Measurements from ENCODE around the gene LCN2.

LCN2 gene

DNA sequence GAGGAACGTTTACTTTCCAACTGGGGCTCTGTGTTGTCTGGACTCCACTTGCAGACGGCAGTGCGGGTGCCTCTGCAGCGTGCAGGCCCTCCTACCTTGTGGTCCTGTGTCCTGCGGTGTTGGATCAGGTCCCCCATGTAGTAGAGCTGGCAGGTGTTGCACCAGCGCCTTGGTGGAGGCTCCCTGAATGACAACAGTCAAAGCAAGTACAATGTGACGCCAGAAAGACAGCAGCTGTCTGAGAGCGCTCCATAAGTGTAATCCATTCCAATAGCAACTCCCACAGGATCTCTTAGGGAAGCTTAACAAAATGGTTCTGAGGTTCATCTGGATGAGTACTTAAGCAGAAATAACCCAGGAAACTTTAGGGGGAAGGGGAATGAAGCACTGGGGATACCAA, 20.7 kb downstream of the LCN2 start:
- DNase-seq: no peak

DNA sequence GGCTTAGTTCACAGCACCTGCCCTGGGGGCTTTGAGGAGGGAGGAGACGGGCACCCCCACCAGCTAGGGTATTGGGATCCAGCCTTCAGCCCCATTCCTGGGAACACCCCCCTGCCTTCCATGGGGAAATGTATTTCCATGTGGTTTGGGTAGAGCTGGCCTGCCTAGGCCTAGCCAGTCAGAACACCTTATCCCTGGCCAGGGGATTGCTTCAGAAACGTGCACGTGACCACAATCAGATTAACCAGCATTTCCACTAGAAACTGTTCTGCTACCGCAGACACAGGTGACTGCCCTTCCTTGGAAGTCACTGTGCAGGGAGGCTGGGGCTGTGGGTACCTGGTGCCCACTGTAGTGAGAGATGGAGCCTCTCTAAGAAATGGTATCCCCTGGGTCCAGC, 24.8 kb downstream of the LCN2 start:
- no peak for DNase-seq

DNA sequence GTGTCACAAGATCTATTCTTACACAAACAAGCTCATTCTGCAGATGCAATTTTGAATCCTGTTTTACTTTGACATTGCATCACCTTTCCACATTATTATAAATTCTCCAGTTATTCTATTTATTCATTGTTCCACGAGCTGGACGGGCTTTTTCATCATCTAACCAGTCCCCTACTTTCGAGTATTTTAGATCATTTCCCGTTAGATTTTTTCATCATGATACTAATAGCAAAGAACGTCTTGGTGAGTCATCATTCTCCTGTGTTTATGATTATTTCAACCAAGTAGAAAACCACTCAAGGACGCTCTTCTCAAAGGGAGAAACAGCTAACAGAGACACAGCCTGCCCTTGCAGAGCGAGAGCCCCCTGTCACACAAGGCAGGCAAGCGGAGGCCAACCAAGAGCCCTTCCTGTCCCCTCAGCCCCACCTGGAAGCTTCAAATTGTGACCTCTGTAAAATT, 25.9 kb downstream of the LCN2 start:
- no peak for DNase-seq

DNA sequence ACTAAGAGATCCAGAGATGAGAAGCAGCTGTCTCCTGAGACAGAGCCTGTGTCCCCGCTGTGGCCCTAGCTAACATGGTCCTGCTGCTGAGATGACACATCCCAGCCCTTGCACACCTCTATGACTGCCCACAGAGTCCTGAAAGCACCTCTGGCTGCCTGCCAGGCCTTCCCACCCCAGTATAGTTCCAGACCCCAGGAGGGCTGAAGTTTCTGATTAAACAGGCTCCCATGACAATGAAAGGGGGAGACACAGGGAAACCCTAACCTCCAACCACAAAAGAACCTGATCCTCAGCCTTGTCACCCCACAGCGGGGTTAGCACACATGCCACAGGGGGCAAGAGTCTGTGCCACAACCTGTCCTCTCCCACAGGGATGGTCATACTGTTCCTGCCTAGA, 26.5 kb downstream of the LCN2 start:
- DNase-seq: no peak

DNA sequence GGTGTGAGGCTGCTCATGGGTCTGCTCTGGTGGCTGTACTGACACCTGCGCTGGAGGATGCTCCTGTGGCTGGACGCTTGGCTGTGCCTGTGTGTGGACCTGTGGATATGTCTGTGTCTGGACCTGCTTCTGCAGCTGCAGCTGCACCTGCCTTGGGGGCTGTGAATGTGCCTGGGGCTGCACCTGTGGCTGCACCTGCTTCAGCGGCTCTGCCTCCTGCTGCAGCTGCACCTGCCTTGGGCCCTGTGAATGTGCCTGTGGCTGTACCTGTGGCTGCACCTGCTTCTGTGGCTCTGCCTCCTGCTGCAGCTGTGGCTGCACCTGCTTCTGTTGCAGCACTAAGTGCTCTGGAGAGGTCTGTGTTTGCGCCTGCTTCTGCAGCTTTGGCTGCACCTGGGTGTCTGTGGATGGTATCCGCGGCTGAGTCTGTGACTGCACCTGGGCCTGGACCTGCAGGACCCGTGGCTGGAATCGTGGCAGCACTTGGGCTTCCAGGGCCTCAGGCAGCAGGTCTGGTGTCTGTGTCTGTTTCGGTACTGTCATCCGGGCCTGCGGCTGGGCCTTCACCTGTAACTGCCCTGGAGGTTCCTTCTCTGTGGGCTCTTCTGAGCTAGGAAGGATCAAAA, 29.7 kb downstream of the LCN2 start:
- no peak for DNase-seq

DNA sequence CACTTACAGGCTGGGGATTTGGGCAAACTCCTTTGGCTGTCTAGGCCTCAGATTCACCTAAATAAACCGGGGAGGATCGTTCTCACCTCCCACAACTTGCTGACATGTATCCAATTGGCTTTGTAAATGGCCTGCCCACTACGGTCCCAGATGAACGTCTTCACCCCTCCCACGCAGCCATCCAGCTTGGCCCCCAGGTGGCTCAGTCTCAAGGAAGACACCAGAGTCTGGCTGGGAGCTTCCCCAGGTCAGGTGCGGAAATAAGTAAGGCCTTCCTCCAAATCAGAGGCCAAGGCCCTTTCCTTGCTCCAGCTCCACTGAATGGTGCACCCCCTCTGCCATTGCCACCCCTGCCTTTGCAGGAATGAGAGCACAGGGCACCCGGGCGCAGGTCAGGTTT, 30.7 kb downstream of the LCN2 start:
- no peak for DNase-seq

DNA sequence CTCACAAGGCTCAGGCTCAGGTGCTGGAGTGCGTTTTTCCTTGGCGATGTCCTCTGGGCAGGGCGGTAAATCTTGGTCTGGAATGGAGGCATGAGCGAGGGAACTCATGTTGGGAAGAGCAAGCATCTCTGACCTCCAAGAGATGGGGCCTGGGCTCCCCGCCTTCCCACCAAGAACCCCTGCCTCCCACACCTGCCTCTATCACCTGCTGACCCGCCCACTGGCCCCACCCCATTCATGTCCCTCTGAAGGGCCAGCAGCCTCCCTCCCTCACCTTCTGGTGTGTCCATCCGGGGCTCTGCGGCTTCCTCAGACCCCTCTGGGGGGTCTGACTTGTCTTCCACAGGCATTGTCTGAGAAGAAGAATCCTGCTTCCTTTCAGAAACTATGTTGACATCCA, 31.2 kb downstream of the LCN2 start:
- DNase-seq: no peak

DNA sequence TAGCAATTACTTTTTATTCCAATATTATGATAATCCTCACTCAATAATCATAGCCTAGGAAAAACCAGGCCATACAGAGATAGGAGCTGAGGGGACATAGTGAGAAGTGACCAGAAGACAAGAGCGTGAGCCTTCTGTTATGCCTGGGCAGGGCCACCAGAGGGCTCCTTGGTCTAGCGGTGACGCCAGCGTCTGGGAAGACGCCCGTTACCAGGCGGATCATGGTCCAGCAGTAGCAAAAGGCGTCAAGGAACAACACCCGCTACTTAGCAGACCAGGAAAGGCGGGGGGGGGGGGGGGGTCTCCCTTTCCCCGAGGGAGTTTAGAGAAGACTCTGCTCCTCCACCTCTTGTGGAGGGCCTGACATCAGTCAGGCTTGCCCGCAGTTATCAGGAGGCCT, 32.2 kb downstream of the LCN2 start:
- peak; percentile 53 for DNase-seq

DNA sequence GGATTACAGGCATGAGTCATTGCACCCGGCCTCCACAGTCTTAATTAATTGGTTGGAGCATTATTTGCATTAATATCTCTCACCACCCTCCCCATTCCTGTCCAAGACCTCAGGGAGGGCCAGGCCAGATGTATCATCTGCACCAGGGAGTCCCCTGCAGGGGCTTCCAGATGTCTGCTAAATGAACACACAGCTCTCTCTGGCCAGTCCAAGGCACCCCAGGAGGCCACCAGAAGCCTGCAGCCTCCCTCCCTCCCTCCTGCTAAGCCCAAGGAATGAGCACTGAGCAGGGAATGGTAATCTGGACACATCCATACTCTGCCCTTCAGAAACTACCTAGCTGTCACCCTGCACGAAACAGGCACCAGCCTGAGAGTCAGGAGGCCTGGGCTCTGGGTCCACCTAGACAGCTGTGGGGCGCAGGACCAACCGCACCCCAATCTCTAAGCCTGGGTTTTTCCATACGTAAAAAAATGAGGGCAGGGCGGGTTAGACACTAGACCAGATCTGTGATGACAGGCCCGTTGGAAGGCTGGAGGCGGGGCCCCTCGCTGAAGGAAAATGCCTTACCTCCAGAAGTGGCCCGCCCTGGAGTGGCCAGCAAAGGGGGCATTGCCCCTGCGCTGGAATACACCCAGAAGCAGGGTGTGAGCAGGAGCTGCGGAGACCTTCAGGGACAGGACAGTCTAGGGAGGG, 33.8 kb downstream of the LCN2 start:
- DNase-seq: peak; percentile 28

DNA sequence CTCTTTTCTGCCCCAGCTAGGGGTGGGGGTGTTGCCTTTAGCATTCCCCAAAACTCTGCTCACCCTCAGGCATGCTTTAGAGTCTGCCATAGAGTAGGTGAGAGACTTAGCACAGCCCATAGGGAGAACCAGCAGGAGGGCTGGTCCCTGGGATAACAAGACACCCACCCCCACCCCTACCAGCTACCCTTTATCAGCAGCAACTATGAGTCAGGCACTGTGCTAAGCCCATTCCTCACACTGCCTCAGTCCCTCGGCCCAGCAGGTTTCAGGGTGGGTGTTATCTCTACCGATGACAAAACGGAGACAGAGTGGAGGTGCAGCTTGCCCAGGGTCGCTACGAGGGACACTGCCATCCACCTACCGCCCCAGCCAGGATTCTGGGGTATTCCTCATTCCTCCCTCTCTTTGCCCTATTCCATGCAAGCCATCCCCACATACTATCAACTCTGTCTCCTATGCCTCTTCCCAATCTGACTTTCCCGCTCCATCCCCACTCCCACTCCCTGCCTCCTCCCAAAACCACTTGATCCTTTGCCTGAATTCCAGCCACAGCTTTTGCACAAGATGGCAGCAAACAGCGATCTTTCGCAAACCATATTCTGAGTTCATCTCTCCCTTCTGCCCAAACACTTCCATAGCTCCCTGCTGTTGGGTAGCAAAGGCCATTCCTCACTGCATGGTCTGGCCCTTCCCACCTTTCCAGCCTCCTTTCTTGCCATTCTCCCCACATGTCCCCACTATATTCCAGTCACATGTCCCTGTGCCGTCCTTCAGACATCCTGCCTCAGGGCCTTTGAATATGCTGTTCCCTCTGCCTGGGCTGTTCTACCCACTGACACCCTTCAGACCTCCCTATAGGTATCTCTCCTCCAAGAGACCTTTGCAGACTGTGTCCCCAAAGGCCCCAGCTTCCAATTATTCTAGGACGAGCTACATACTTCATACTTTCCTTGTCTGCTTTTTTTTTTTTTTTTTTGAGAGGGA, 37.0 kb downstream of the LCN2 start:
- no peak for DNase-seq

DNA sequence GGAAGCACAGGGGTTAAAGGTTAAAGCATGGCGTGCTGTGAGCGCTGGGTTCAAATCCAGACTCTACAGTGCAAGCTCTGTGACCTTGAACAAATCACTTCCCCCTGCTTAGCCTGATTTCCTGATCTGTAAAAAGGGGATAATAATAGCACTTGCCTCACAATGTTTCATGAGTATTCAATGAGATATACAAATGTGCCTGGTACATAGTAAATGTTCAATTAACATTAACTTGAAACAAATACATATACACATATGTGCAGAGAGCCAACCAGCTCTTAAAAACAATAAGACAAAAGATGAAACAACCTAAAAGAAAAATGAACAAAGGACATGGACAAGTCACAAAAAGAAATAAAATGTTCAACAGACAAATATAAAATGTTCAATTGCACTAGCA, 38.1 kb downstream of the LCN2 start:
- no peak for DNase-seq

DNA sequence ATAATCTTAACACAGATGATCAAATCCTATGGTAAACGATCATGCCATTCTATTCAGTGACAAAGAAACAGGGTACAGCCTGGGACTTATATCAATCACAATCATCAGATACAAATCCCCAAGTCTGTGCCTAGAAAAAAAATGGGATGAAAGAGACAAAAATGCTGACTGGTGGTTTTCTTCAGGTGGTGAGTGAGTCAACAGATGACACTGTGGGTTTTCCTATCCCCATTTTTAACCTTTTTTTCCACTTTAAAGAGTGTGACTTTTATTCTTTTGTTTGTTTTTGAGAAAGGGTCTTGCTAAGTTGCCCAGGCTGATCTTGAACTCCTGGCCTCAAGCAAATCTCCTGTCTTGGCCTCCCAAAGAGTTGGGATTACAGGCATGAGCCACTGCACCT, 39.0 kb downstream of the LCN2 start:
- DNase-seq: no peak

DNA sequence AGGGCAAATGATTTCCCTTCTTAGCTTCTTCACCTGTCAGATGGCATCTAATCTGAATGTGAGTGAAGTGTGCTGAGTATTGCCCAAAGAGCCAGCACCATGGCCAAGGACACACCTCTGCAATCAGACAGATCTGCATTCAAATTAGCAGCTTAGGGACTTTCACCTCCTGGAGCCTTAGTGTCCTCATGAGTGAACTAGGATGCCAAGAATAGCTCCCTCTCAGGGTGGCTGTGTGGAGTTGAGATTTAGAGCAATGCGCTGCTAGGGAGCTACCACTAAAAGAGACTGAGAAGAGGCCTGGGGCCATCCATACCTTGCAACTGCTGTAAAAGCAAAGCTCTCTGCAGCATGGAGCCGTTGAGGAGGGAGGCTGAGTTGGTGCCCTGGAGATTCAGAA, 40.8 kb downstream of the LCN2 start:
- DNase-seq: no peak

DNA sequence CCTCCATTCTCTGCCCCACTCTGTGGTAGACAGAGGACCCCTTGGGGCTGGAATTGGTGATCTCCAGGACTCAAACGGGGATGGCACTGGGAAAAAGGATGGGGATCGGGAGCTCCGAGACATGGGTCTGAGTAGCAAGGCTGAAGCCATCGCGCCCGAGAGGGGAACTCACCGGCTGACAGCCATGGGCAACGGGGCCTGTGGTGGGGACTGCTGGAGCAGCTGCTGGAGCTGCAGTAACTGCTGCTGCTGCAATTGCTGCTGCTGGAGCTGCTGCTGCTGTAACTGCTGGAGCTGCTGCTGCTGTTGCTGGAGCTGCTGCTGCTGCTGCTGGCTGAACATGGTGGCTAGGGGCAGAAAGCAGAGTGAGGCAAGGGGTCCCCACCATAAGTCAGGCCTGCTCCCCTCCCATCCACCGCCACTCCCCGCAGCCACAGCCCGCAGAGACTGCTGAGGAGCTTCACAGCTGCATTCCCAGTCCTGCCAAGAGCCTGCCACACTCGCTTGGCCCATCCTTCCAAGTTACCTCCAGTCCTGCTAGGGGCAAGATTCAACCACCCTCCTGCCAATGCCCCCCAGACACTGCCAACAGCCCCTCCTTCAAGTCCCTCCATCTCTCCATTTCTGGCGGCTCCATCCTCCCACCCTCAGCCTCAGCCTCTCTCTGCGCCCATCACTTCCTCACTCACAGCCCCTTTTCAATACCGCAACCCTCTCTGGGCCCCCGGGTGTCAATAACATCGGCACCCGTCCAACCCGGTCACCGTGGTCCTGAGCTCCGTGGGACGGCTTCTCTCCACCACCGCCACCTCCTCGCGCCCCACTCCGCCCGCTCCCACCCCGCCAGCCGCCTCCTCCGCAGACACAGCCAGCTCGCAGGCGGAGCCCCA, 41.5 kb downstream of the LCN2 start:
- DNase-seq: no peak

DNA sequence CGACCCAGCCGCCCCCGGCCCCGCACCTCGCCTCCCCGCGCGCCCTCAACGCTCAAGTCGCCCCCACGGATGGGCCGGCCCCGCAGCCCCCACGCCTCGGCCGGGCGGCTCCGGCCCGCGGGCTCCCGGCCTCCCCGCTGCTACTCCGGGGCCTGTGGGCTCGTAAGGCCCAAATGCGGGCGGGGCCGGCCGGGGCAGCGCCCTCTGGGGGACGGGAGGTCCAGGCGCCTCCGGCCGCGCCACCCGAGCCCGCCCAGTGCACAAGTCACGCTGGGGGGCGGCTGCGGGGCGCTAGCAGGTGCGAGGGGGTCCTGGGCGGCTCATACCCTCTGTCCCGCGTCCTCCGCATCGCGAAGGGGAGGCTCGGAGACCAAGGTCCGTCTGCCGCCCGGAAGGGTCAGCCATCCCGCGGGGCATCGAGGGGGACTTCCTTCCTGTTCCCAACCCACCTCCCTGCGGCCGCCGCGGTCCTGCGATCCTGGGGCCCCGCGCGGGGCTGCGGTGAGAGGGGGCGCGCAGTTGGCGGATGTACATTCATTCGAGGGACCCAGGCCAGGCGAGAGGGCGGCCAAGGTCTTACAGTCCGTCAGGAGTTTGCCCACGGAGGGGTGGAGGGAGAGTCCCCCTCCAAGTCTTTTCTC, 42.3 kb downstream of the LCN2 start, which contains the start of gene CIZ1:
Gene CIZ1, minus strand, starts transcription at position 167 of the 641 bp plus-strand sequence. CDS start 715 bp downstream, outside the sequence.
- peak; percentile 80 for DNase-seq

DNA sequence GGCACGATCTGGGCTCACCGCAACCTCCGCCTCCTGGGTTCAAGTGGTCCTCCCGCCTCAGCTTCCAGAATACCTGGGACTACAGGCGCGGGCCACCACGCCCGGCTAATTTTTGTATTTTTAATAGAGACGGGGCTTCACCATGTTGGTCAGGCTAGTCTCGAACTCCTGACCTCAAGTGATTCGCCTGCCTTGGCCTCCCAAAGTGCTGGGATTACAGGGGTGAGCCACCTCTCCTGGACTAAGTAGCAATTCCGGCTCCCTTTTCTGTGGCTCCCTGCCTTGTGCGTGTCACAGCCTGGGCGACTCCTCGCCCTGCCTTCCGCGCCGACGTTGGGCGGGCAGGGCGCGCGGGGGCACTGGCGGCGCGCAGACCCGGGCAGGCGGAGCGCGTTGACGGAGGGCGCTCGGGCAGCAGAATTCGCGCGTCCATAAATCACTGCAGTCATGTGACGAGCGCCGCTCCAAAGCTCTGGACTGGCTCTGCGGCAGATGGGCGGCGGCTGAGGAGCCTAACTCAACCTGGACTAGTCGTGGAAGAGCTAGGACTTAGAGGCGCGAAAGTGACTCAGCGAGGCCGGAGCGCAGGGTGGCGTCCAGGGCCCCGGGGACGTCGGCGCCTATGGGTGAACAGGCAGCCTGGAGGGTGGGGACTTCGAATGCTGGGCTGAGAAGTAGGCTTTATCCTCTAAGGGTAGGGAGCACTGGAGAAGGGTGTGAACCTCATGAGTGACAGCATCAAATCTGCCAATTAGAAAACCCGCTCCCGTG, 43.5 kb downstream of the LCN2 start:
- peak; percentile 86 for DNase-seq

DNA sequence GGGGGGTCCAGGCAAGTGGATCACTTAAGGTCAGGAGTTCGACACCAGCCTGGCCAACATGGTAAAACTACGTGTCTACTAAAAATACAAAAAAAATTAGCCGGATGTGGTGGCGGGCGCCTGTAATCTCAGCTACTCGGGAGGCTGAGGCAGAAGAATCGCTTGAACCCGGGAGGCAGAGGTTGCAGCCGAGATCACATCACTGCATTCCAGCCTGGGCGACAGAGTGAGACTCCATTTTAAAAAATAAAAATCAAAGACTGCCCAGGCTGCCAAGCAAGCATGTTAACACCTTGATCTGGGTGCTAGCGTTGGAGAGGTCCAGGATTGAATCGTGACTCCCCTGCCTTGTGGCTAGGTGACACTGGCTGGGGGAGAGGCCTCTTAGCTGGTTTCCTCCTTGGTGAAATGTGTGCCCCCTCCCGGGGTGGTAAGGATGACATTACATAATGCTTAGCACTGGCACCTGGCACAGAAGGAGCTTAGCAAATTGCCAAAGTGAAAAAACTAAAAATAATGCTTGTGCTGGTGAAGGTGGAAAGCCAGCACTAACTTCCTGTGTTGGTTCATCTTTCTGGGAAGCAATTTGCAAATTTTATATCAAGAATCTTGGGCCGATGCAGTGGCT, 44.3 kb downstream of the LCN2 start:
- DNase-seq: no peak

DNA sequence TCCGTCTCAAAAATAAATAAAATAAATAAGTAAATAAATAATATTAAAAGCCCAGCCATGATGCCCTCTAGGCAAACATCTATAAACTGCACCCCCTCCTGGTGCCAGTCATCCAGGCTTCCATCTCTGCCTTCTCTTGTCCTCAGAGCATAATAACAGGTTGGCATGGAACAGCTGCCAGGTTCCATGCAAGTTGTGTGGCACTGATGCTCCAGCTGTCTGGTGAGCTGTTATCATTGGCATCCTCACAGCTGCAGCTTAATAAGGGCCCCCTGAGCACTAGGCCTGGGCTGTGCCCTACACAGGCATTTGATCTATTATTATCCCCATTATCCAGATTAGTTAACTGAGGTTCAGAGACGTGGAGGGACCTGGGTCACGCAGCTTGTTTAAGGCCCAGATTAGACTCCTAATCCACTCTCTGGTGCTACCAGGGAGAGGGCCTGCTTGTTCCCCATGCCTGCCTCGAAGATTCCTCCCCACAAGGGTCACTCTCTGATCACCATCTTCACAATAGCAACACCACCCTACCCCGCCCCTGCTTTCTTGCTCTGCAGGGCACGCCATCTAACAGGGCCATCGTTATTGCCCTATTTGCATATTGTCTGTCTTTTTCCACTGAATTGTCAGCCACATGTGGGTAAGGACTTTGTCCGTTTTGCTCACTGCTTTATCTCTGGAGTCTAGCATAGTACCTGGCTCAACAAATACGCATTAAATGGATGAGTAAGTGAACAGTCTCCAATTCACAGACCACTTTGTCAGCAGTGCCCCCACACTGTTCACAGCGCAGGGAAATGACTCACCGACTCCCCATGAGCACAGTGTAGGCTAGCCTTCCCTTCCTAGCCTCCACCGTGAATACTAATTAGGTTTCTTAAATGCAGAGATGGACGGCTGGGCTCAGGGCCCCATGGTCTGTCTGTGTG, 52.5 kb downstream of the LCN2 start:
- peak; percentile 35 for DNase-seq

DNA sequence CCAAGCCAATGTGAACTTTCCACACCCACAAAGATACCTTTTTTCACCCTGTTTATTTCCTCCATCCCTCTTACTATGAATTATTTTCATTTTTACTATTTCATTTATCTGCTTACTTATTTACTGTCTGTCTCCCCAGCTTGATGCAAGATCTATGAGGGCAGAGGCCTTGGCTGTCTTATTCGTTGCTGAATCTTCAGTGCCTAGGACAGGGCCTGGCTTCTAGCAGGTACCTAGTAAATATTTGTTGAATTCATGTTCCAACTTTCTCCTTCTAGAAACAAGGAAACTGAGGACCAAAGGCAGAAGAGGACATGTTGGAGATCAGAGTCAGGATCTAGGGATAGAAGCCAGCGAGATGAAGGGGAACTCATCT, 53.4 kb downstream of the LCN2 start:
- DNase-seq: no peak

All from fibroblast of skin of scalp (primary cell).